Stimulated activated CD4-positive, alpha-beta T cell treated with anti-CD3 and anti-CD28 coated beads, Interleukin-15, amount 100 ng/mL, for 1 hour (primary cell): Measurements from ENCODE around the gene PSMC3.

Experiments
- DNase-seq, 2 donors: peaks; one replicate each; pipeline ENCODE4 v3.0.0-alpha.2; 2020; ENCODE audit warnings: low read depth in 1 of 2, low spot score in 1 of 2

Gene PSMC3

GRCh38 chr11:47443028-47443700 lies 16.9 kb upstream of the PSMC3 start:
- DNase-seq, result no peak

DNA sequence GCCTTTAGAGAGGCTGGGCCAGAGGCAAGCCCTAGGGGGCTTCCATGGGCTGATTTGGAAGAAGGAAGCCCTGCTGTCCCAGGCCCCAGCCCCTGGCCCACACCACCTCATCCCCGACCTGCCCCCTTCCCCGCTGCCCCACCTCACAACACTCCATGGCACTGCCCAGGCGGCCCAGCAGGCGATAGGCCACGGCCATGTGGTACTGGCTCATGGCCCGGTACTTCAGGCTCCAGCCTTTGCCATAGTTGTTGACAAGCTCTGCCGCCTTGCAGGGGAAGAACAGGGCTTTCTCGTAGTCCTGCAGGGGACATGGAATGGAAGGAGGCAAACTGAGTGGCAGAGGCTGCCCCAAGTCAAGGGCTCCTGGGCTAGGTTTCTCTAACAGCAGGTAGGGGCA lies 16.3 kb upstream of the PSMC3 start:
- no peak for DNase-seq

DNA sequence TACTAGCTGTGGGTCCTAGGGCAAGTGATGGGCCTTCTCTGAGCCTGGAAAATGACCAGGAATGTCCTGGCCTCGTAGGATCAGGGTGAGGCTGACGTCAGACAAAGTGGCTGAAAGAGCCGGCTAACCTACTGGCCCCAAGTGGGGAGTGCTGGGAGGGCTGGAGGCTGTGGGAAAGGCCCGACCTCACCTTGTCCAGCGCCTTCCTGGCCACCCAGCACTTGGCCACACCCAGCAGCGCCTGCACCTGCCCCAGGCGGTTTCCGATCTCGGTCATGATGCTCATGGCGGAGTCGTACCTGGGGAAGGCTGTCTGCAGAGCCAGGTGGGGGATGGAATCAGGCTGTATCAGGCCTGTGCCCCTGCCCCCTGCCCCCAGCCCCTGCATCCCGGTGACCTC lies 15.2 kb upstream of the PSMC3 start:
- no peak for DNase-seq

GRCh38 chr11:47440054-47440476 lies 13.8 kb upstream of the PSMC3 start:
- no peak for DNase-seq

GRCh38 chr11:47438721-47439120 lies 12.5 kb upstream of the PSMC3 start:
- DNase-seq, result no peak

DNA sequence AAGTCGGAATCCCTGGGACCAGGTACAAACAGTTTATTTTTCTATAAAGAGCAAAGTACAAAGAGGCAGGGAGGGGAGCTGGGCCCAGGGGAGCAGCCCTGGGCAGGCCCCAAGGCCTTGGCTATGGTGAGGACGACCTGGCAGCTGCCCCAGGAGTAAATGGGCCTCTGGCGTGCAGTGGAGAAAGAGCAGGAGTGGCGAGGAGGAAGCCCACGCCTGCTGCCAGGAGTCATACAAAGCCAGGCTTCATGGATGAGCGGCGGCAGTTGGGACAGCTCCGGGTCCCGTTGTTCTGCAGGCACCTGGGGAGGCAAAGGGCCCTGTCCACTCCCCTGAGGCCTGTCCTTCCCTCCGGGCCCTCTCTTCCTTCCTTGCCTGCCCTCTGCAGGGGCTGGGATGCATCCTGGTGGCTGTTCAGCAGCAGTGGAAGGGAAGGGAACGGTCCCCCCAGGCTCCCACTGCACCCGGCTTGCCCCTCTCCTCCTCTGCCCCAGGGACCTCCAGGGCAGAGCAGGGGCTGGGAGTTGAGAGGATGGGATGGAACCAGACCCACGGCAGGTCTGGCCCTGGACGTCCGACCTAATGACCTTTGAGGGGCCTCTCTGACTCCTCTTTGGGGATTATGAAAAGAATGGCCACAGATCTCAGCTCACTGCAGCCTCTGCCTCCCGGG lies 11.6 kb upstream of the PSMC3 start:
- DNase-seq, result no peak

DNA sequence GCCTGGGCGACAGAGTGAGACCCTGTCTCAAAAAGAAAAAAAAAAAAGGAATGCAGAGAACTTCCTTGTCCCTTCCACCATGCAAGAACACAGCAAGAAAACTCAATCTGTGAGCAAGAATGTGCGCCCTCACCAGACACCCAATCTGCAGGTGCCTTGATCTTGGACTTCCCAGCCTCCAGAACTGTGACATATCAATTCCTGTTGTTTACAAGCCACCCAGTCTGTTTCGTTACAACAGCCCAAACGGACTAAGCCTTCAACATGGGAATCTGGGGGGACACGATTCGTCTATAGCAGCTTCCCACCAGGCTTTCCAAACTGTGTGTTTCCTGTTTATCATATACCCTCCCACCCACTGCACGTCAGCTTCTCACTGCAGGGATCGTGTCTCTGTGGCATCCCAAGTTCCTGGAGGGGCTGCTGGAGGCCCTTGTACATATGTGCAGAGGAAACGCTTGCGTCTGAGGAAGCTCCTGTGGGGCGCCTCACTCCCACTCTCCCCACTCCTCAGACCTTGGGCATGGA lies 11.0 kb upstream of the PSMC3 start:
- DNase-seq, result no peak

GRCh38 chr11:47436726-47437125 lies 10.5 kb upstream of the PSMC3 start:
- no peak for DNase-seq

DNA sequence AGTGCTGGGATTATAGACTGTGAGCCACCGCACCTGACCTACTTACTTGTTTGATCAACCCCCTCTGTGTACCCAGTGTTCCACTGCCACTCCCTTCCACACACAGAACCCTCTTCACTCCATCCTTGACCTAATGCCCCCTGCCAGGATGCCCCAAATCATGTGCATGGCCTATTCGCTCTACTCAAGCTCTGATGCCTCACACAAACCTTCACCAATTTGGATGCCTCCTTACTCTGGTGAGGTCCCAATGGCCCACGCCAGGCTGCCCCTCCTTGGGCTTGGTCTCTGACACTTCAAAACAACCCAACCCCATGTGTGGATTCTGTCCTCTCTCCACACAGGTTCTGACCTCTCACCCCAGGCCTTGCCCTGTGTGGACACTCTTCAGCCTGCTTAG lies 9.4 kb upstream of the PSMC3 start:
- no peak for DNase-seq

GRCh38 chr11:47434011-47434786 lies 8.0 kb upstream of the PSMC3 start:
- no peak for DNase-seq

DNA sequence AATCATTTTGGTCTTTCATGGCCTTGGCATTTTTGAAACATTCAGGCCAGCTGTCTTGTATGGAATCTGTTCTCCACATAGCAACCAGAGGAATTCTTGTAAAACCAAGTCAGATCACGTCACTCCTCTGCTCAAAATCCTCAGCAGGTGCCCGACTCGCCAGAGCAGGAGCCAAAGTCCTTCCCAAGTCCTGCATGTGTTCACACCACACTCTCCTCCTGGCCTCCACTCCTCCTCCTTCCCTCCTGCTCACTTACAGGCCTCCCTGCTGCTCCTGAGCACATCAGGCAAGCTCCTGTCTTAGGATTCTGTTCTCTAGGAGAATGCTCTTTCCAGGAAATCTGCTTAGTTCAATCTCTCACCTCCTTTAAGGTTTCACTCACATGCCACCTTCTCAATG lies 6.9 kb upstream of the PSMC3 start:
- DNase-seq, result no peak

DNA sequence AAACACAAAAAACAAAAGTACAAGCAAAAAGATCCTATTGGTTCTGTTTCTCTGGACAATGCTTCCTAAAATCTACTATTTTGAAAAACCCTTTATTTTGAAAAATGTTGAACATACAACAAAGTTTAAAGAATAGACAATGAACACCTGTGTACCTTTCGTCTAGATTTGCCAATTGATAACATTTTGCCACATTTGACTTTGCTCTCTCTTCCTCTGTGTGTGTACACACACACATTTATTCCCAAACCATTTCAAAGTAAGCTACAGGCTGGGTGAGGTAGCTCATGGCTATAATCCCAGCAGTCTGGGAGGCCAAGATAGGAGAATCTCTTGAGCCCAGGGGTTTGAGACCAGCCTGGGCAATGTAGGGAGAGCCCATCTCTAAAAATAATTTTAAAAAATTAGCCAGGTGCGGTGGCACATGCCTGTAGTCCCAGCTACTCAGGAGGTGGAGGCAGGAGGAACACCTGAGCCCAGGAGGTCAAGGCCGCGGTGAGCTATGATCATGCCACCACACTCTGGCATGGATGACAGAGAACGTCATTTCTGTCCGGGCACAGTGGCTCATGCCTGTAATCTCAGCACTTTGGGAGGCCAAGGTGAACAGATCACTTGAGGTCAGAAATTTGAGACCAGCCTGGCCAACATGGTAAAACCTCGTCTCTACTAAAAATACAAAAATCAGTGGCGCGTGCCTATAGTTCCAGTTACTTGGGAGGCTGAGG lies 5.3 kb upstream of the PSMC3 start:
- no peak for DNase-seq

DNA sequence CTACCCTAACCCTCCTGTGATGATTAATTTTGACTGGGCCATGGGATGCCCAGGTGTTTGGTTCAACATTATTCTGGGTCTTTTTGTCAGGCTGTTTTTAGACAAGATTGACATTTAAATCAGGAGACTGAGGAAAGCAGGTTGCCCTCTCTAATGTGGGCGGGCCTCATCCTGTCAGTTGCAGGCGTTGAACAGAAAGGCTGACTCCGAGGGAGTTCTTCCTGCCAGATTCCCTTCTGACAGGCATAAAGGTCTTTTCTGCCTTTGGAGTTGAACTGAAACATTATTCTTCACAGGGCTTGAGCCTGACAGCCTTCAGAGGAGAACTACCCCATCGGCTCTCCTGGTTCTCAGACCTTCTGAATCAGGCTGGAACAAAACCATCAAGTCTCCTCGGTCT lies 4.3 kb upstream of the PSMC3 start:
- no peak for DNase-seq

DNA sequence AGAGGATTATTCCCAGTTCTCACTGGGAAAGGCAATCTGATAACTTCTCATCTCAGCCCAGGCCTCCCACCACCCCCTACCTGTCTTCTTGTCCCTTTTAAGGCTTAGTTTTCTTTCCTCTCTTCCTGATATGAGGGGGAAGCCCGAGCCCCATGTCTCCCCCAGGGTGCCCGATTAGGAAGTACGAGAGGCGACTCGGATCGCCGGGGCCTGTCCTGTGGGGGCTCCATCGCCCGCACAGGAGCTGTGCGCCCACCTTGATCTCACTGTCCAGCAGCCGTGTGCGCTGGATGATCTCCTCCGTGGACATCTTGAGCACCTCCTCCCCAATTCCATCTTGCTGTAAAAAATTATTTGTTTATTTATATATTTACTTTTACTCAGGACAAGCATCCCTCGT lies 628 bp downstream of the PSMC3 start:
- no peak for DNase-seq

GRCh38 chr11:47418454-47419259 lies 7.6 kb downstream of the PSMC3 start:
- no peak for DNase-seq

- no peak for DNase-seq
Measured at GRCh38 chr11:47417712-47418111, 8.5 kb downstream of the PSMC3 start.

DNA sequence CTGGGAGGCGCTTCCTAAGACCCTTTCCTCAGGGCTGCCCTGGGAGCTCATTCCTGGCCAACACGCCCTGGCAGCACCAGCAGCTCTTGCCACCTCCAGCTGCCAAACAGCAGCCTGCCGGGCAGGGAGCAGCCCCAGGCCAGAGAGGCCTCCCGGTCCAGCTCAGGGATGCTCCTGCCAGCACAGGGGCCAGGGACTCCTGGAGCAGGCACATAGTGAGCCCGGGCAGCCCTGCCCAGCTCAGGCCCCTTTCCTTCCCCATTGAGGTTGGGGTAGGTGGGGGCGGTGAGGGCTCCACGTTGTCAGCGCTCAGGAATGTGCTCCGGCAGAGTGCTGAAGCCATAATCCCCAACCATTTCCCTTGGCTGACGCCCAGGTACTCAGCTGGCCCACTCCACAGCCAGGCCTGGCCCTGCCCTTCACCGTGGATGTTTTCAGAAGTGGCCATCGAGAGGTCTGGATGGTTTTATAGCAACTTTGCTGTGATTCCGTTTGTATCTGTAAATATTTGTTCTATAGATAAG lies 10.2 kb downstream of the PSMC3 start:
- DNase-seq, result no peak

DNA sequence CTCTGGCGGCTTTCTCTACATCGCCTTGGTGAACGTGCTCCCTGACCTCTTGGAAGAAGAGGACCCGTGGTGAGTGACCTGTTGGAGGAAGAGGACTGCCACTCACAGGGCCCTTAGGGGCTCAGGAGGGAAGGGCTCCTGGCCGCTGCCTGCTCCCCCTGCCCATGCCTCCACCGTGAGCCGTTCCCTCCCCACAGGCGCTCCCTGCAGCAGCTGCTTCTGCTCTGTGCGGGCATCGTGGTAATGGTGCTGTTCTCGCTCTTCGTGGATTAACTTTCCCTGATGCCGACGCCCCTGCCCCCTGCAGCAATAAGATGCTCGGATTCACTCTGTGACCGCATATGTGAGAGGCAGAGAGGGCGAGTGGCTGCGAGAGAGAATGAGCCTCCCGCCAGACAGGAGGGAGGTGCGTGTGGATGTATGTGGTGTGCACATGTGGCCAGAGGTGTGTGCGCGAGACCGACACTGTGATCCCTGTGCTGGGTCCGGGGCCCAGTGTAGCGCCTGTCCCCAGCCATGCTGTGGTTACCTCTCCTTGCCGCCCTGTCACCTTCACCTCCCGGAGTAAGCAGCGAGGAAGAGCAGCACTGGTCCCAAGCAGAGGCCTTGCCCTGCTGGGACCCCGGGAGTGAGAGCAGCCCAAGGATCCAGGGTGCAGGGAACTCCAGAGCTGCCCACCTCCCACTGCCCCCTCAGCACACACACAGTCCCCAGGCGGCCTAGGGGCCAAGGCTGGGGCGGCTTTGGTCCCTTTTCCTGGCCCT lies 11.0 kb downstream of the PSMC3 start:
- DNase-seq, result no peak

DNA sequence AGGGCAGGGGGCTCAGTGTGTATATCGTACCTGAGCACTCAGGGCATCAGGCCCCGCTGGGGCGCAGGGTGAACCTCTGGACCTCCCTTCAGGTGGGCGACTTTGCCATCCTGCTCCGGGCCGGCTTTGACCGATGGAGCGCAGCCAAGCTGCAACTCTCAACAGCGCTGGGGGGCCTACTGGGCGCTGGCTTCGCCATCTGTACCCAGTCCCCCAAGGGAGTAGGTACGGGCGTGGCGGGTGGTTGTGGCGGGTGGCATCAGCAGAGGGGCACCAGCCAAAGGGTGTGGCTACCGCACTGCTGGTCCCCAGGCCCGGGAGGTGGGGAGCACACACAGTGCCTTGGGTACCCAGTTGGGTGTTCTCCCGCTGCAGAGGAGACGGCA lies 11.6 kb downstream of the PSMC3 start:
- DNase-seq, result no peak
